Measurements from ENCODE around the gene FOXN1. TPM values are rescaled to one million over a fixed set of nuclear protein-coding genes. Genes with fewer than 3 reads are reported as not detected.

The FOXN1 gene
- total RNA-seq, 1 experiment from 2014 or later = not detected

- no peak for DNase-seq (ENCODE audit: low spot score)
- in situ Hi-C loops (cut with HindIII; ENCODE audit: low sequenced_read_pairs) = no loop called here
These were observed 30.8 kb upstream of the FOXN1 start for GRCh38 chr17:28475151-28475900.

- in situ Hi-C loops (cut with HindIII; ENCODE audit: low sequenced_read_pairs) = no loop called here
- no peak for DNase-seq (ENCODE audit: low spot score)
These were observed 29.9 kb upstream of the FOXN1 start for GRCh38 chr17:28476076-28476865.

DNA sequence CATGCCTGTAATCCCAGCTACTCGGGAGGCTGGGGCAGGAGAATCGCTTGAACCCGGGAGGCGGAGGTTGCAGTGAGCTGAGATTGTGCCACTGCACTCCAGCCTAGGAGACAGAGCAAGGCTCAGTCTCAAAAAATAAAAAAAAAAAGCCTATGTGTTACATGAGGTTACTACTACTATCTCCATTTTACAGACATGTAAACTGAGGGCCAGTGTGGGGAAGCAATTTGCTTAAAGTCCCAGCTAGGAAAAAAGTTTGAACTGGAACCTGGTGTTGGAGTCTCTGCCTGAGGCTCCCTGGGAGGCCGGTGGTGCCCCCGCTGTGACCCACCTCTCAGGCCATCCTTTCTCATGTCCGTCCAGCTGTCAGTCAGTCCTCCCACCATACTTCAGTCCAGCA lies 28.2 kb upstream of the FOXN1 start:
- no peak for DNase-seq (ENCODE audit: low spot score)

GRCh38 chr17:28478712-28479615 lies 27.2 kb upstream of the FOXN1 start:
- in situ Hi-C loops (cut with HindIII; ENCODE audit: low sequenced_read_pairs) = no loop called here

More for the DNA sequence above, 28.2 kb upstream of the FOXN1 start:
- in situ Hi-C loops (cut with HindIII; ENCODE audit: low sequenced_read_pairs) = no loop called here

GRCh38 chr17:28480278-28480677 lies 25.9 kb upstream of the FOXN1 start:
- in situ Hi-C loops (cut with HindIII; ENCODE audit: low sequenced_read_pairs) = no loop called here
- no peak for DNase-seq (ENCODE audit: low spot score)

More at GRCh38 chr17:28478712-28479615, 27.2 kb upstream of the FOXN1 start:
- no peak for DNase-seq (ENCODE audit: low spot score)

GRCh38 chr17:28480799-28481571 lies 25.2 kb upstream of the FOXN1 start:
- in situ Hi-C loops (cut with HindIII; ENCODE audit: low sequenced_read_pairs) = no loop called here
- no peak for DNase-seq (ENCODE audit: low spot score)

DNA sequence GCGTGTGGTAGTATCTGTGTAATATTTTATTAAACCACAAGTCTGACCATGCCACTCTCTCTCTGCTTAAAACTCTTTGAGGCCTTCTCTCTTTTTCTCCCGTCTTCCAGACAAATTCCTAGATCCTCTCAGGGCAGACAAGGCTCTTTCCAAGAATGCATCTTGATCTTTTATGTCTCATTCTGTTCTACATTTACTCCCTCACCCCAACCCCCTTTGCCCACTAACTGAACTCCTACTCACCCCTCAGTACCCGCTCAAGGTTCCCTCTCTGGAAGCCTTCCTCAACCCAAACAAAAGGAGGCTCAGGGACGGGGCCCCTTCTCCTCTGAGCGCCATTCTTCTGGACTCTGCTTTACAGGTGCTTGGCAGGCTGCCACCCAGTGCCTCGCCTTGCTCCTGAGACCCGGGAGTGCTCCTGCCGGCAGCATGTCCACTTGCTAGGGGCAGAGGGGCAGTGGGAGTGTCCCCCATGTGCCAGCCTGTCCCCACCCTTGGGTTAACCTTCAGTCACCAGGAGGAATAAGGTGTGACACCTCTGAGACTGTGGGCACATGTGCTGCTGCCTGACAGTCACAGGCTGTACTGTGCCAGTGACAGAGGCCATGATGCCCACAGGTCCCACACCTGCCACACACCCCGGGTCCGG lies 23.5 kb upstream of the FOXN1 start:
- in situ Hi-C loops (cut with HindIII; ENCODE audit: low sequenced_read_pairs) = no loop called here
- no peak for DNase-seq (ENCODE audit: low spot score)

DNA sequence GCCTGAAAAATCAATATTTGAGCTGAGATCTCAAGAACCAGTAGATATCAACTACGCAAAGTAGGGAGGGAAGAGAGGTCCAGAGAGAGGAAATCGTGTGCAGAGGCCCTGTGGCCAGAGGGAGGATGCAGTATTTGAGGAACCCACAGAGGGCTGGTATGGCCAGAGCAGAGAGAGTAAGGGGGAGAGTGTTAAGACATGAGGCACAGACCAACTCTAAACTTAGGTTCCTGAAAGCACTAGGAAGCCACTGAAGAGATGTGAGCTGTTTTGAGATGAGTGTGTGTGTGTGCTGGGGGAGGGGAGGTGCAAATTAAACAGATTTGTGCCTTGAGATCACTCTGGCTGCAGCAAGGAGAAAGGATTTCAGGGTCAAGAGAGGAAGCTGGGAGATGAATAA lies 21.9 kb upstream of the FOXN1 start:
- in situ Hi-C loops (cut with HindIII; ENCODE audit: low sequenced_read_pairs) = no loop called here

DNA sequence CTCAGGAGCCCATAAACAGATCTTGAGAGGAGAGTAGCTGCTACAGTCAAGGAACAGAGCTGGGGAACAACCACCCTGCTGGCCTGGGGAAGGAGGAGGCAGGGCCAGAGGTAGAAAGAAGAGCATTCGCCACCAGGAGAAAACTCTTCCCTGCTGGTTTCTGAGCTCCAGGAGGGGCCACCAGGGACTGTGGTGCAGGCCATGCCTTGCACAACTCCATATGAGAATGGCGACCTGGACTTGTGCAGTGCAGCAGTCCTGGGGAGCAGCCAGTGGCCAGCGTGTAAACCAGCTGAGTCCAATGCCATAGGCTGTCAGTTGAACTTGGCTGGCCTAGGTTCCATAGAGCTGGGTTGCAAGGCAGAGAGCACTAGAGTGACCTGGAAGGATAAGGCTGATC lies 21.1 kb upstream of the FOXN1 start:
- in situ Hi-C loops (cut with HindIII; ENCODE audit: low sequenced_read_pairs) = no loop called here
- DNase-seq (ENCODE audit: low spot score) = no peak

More for the DNA sequence above, 21.9 kb upstream of the FOXN1 start:
- DNase-seq (ENCODE audit: low spot score) = no peak

DNA sequence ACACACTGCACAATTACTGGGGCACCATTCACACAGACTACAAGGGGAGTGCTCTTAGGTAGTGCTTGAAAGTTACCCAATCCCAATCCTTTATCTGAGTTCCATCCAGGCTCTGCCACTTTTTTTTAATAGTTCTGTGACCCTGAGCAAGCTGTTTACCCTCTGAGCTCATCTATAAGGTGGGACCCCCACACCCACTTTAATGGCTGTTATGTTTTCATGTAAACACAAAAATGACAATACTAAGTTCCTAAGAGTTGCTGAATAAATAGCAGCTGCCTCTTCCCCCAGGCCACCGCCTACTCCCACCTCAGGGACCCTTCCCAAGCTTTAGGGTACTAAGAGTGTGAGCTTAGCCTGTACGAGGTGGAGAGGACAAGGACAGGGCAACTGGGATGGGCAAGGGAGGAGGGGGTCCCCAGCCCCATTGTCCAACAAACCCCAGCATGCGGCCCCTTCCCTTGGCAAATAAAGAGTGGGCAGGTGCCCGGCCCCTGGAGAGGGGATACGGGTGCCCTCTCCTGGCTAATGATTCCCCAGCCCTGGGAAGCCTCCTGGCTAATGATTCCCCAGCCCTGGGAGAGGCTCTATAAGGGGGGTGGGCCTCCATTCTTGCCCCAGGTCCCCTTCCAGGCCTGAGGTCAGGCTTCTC lies 18.1 kb upstream of the FOXN1 start:
- in situ Hi-C loops (cut with HindIII; ENCODE audit: low sequenced_read_pairs) = no loop called here
- no peak for DNase-seq (ENCODE audit: low spot score)

GRCh38 chr17:28488533-28489276 lies 17.4 kb upstream of the FOXN1 start:
- DNase-seq (ENCODE audit: low spot score) = no peak
- in situ Hi-C loops (cut with HindIII; ENCODE audit: low sequenced_read_pairs) = no loop called here

DNA sequence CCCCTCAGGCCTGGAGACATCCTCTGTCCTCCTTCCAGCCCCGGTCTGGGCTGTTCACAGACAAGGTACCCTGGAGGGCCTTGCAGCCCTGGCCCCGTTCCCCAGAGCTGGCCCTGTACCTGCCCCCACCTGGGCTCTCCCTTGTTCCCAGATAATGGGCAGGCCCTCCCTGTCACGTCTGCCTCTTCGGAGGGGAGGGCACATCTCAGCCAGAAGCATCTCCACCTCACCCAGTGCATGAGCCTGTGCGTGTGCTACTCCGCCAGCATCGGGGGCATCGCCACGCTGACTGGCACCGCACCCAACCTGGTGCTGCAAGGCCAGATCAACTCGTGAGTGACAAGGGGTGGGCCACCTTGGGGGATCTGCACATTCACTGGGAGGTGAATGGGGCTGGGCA lies 14.9 kb upstream of the FOXN1 start:
- no peak for DNase-seq (ENCODE audit: low spot score)
- in situ Hi-C loops (cut with HindIII; ENCODE audit: low sequenced_read_pairs) = no loop called here

DNA sequence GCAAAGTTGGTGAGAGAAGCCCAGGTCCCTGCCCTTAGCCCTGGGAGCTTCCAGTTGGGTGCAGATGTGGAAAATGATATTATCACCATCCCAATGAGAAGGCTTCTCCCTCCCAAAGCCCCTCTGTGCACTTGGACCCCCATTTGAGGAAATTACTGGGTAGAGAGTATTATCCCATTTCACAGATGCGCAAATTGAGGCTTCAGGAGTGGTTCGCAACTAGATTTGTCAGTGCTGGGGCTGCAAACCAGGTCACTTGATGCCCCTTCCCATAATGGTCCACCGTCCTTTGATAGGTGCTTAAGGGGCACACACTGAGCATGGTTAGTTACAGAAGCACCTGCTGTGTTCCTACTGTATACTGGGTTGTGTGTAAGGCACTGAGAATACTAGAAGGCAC lies 14.3 kb upstream of the FOXN1 start:
- no peak for DNase-seq (ENCODE audit: low spot score)
- in situ Hi-C loops (cut with HindIII; ENCODE audit: low sequenced_read_pairs) = no loop called here

DNA sequence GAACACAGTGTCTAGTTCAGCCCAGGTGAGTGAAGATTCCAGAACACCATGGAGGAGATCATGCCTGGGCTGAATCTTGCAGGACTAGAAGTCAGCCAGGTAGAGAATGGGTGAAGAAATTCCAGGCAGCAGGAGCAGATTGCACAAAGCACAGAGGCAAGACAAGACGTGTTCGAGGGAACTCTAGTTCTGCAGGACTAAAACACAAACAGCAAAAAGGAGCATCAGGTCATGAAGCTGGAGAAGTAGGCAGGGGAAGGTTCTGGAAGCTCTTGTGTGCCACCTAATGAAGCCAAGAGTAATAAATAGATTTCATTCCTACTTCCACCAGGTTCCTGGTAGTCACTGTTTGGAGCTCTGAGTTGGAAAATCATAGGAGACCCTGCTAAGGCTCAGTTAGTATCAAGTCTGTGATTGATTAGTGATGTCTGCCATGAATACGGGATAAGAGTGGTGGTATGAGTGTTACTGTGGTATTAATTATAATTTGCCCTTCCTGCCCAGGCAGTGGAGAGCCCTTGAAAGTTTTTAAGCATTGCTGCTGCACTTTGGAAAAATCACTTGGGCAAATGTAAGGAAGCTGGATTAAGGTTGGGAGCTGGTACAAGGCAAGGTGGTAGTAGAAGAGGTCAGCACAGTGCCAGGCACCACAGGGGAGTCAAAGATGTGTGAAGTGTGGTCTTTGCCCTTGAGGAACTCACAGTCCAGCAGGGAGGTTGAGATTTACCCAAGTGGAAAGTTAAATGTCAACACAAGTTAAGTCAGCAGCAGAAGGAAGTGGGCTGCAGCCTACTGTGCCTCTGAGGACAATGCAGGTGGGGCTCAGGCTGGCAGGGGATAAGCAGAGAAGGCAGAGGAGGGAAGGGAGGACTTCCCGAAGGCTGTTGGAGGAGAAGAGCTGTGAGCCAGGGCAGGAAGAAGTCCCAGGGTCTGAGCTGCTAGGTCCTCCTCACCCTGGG lies 13.5 kb upstream of the FOXN1 start:
- DNase-seq (ENCODE audit: low spot score) = peak; percentile 5
- in situ Hi-C loops (cut with HindIII; ENCODE audit: low sequenced_read_pairs) = no loop called here

GRCh38 chr17:28493460-28493859 lies 12.7 kb upstream of the FOXN1 start:
- DNase-seq (ENCODE audit: low spot score) = no peak
- in situ Hi-C loops (cut with HindIII; ENCODE audit: low sequenced_read_pairs) = no loop called here

All from G401 (cell line).